GM19397 (cell line): ENCODE results near the gene RBBP8NL.
"Not testable (repeated sequence)": the region's sequence is repeated elsewhere in the genome, so short reads cannot be mapped to it uniquely, and the experiment has no call there.

Source experiments
- ATAC-seq: cut with Tn5 transposase; IDR thresholded peaks from one replicate; pipeline ENCODE4 v1.9.1; 2021; ENCODE audit warnings: mild to moderate bottlenecking, moderate library complexity; ENCODE audit not compliant: unreplicated experiment

Gene RBBP8NL

GRCh38 chr20:62445553-62446340 lies 18.4 kb upstream of the RBBP8NL start:
- no peak for ATAC-seq

DNA sequence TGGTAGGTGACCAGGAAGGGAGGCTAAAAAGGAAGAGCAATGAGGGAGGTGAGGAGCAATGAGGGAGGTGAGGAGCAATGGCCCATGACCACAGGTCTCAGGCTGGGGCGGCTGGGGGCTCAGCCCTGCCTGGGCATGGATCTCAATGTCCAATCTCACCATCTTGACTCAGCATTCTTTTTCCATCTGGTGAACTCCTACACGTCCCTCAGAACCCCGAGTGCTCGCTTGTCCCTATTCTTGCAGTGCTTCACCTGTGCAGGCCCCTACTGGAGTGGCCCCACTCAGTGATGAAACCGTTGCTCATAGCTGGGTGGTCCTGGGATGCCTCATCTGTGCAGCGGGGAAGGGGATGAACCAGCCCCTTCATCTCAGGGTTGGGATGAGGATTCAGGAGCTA lies 16.9 kb upstream of the RBBP8NL start:
- ATAC-seq, result no peak

GRCh38 chr20:62441987-62442539 lies 14.7 kb upstream of the RBBP8NL start:
- ATAC-seq, result no peak

- ATAC-seq, result no peak
Measured at GRCh38 chr20:62439218-62439617, 11.9 kb upstream of the RBBP8NL start.

DNA sequence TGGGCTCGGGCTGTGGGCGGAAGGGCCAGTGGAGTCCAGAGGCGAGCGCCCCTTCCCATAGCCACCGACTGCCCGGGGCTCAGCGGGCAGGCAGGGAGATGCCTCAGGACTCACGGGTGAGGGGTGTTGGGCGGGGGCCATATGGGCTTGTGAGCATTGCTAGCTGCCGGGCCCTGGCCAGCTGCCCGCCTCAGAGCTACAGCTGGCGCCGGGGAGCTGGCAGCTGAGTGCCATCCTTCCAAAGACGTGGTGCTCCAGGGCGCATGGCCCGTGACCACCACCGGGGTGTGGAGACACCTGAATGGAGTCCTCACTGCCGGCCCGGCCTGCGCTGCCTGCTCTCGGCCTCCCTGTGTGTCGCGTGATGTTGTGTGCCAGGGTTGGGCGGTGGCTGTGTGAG lies 10.6 kb upstream of the RBBP8NL start:
- ATAC-seq, result no peak

DNA sequence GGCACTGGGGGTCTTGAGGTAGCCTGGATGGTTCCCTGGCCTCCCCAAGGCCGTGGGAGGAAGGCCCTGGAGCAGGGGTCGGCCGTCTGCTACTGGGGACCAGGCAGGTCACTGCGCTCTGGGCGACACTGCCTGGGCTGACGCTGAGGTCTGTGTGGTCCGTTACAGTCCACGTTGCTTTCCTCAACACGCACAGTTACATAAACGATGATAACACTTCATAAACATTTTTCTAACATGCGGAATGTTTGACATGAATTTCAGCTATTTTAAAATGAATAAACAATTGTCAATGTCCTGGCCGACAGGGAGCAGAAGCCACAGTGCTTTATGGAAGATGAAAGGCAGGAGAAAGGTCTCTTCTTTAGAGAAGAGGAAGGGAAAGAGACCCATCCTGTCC lies 10.2 kb upstream of the RBBP8NL start:
- no peak for ATAC-seq

GRCh38 chr20:62436692-62437091 lies 9.4 kb upstream of the RBBP8NL start:
- ATAC-seq, result no peak

DNA sequence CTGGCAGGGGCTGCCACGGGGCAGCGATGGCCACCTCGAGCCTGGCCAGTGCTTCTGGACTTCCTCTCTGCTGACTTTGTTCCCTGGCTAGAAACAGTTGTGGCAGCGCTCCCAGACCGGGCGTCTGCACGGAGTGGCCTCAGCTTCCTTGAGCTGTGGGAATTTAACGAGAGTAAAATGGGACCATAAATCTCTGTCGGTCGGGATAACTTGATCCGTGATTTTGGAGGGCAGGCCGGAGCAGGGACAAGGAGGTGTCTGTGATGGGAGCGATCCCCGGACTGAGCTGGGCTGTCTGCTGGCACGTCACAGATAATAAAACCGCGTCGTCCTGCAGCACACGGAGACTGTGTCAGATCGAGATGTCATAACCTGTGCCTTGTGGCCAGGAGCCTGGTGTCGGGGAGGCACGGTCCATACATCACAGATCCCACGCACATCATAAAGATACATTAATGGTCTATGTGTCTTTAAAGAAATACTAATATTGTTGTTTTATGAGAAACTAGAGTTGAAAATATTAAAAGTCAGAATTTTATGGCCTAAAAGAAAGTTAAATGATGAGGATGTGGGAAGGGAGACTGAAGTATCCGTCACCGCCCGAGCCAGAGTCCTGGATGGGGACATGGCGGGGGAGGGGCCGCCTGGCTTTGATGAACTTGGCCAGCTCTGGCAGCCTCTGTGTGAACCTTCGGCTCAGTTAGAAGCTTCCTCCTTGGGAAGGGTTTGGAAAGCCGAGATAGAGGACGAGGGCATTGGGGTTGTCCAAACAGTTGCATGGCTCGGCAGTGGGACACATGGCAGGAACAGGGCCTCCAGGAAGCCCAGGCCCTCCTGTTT lies 6.5 kb upstream of the RBBP8NL start:
- ATAC-seq, result no peak

GRCh38 chr20:62430866-62431447 lies 3.6 kb upstream of the RBBP8NL start:
- no peak for ATAC-seq

GRCh38 chr20:62430311-62430853 lies 3.0 kb upstream of the RBBP8NL start:
- no peak for ATAC-seq

DNA sequence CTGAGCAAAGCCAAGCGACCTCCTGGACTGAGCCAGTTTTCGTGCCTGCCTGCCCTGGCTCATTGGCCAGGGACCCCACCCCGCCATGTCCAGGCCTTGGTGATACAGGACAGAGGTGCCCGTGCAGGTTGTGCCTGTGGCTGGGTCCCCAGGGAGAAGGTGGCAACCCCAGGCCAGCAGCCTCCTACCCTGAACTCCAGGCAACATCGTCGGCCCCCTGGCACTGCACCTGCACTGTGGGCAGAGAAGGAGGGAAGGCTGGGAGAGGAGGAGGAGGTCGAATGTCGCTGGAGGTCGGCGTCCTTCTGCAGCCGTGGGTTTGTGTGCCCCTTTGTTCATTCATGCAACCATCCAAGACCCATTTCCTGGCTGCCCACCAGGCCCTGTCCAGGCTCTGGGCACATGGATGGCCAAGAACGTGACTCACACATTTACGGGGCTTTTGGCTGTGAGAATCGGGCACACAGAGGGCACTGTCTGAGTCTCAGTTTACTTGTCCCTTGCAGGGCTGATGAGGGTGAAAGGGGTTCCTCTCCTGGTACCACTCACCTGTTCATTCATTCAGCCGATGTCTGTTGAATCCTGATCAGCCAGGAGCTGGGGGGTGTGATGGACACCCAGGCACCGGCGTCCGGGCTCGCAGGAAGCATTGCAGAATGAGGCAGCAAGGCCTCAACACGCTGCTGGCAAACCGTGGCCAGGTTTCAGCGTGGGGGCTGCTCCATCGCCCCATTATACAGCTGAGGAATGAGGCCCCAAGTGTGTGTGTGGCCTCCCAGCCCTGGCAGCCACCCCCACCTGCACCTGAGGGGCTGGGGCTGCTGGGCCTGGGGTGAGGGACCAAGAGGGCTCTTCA lies 2.3 kb upstream of the RBBP8NL start:
- ATAC-seq, result no peak

DNA sequence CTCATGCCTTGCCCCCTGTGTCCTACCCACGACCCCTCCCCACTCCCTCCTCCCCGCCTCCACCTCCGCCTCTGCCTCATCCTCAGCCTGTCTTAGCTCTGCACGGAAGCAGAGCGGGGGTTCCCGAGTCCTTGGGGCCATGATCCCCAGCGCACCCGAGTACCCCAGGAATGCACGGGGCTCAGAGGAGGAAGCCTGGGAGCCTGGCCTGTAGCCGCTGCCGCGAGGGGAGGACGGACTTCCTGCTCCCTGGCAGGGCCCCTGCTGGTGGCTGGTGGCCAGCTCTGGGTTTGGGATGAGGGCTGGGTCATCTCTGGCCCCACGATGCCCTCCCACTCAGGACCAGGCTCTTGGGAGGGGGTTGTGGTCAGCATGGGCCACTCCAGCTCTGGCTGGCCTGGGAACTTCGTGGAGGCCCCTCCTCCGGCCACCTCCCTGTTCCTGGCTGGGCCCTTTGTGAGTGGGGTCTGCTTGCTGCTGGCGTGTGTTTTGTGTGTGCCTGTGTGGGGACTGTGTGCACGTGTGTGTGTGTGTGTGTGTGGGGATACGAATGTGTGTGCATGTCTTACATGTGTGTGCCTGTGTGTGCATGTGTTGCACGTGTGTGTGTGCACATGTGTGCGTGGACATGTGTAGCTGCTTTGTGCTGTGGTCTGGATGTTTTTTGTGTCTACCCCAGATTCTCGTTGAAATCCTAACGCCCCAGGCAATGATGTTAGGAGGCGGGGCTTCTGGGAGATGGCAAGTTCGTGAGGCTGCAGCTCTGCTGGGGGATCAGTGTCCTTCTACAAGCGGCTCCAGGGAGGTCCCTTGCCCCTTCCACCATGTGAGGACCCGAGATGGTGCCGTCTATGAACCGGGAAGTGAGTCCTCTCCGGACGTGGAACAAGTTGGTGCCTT lies 1.3 kb upstream of the RBBP8NL start:
- ATAC-seq, result no peak

DNA sequence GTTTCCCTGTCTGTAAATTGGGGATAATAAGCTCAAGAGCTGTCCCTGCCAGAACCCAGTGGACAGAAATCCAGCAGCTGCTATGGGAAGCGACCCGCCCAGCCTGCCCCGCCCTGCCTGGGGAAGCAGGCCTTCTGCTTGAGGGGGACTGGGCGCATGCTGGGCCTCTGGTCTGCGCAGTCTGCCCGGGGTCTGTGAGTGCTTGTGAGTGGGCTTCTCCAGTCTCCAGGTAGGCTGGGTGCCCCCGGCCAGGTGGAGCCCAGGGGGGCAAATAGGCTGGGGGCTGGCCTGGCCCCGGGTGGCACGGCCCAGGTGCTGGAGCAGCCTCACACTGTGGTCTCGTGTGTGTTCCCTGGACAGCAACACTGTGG lies 648 bp upstream of the RBBP8NL start:
- no peak for ATAC-seq

DNA sequence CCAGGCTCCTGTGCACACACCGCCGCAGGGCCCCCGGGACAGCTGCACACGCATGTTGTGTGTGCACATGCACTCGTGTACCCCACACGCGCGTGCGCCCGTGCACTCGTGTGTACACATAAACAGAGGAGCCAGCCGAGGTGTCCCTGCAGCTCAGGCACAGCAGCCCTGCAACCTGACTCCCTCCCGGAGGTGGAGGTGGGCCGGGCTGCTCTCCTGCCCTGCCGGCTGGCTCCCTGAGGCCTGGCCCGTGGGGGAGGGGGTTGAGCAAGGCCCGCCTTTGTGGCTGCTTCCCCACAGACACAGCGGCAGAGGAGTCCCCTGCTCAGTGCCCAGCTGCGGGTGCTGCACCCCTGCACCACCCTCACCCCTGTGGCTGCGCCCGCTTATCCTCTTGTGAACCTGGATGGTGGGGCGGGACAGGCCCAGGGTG lies 624 bp downstream of the RBBP8NL start:
- no peak for ATAC-seq

DNA sequence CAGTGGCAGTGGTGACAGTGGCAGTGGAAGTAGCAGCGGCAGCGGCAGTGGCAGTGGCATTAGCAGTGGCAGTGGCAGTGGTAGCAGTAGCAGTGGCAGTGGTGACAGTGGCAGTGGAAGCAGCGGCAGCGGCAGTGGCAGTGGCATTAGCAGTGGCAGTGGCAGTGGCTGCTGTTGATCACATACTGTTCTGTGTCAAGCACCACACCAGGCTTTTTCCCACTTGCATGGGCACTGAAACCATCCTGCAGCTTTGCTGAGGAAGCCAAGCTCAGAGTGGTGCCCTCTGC lies 1.3 kb downstream of the RBBP8NL start:
- not testable (repeated sequence) for ATAC-seq

DNA sequence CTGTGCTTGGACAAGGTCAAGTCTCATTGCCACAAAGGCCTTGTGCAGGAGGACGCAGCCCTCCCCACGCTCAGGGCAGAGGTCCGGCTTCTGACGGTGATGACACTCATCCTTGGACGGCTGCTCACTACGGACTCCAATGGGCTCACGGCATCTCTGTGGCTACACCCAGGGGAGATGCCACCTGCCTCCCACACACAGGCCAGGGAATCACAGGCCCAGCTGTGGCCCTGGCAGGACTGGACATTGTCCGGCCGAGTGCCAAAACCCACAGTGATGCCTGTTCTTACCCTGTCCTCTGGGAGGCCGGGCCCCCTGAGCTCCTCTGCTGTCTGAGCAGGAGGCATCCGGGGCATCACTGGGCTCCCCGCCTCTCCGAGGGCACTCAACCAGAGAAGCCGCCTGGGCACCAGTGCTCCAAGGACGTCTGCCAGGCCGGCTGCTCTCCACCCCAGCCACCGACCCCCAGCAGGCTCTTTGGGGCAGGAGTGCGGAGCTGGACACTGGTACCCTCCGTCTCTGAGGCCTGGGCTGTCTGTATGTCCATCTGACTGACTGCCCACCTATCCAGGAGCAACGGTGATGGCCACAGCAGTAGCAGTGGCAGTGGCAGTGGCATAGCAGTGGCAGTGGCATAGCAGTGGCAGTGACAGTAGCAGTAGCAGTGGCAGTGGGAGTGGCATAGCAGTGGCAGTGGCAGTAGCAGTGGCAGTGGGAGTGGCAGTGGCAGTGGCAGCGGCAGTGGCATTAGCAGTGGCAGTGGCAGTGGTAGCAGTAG lies 1.9 kb downstream of the RBBP8NL start:
- ATAC-seq, result no peak

GRCh38 chr20:62424249-62425107 lies 2.9 kb downstream of the RBBP8NL start:
- no peak for ATAC-seq

DNA sequence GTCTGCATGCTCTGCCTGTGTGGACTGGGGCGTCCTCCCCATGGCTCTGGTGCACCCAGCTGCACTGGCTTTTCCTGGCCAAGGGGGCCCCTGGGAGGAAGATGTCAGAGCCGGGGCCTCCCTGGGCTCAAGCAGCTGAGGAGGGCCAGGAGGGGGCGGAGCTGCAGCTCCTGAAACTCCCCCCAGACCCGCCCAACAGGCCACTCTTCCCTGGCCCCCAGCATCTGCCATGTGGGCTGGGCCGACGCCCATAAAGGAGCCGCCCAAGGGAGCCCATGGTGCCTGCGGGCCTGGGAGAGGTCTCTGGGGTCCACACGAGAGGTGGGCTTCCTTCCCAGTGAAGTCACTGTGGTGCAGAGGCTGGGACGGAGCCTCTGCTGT lies 4.0 kb downstream of the RBBP8NL start:
- no peak for ATAC-seq
